ENCODE results near the gene ALX4.

ALX4 gene

GRCh38 chr11:44235765-44236201 lies 74.2 kb downstream of the ALX4 start:
- no peaks in the 10 kb centered on the region for H3K4me1 ChIP-seq (ENCODE audit: control insufficient read depth, insufficient read depth, low read length)
- no peaks in the 10 kb centered on the region for H3K9me3 ChIP-seq (ENCODE audit: control insufficient read depth, low read length)
- H3K9ac ChIP-seq (ENCODE audit: low read length) = no peak overlapping the region
- no peak overlapping the region for H3K4me3 ChIP-seq (ENCODE audit: low read length)
- no peaks in the 10 kb centered on the region for H3K27me3 ChIP-seq (ENCODE audit: control insufficient read depth, insufficient read depth, low read length)
- H3K36me3 ChIP-seq (ENCODE audit: control insufficient read depth, insufficient read depth, low read length) = no peaks in the 10 kb centered on the region

- Histone ChIP-seq H3K4me3 (ENCODE audit: low read length) (no peak overlapping the region), H3K9me3 (ENCODE audit: control insufficient read depth, low read length) (no peaks in the 10 kb centered on the region), H3K4me1 (ENCODE audit: control insufficient read depth, insufficient read depth, low read length) (no peaks in the 10 kb centered on the region), H3K9ac (ENCODE audit: low read length) (no peak overlapping the region), H3K36me3 (ENCODE audit: control insufficient read depth, insufficient read depth, low read length) (no peaks in the 10 kb centered on the region), H3K27me3 (ENCODE audit: control insufficient read depth, insufficient read depth, low read length) (no peaks in the 10 kb centered on the region)
Observed at GRCh38 chr11:44229624-44230023, 80.3 kb downstream of the ALX4 start.

GRCh38 chr11:44229098-44229497 lies 80.8 kb downstream of the ALX4 start:
- Histone ChIP-seq H3K4me1 (ENCODE audit: control insufficient read depth, insufficient read depth, low read length) (no peaks in the 10 kb centered on the region), H3K4me3 (ENCODE audit: low read length) (no peak overlapping the region), H3K36me3 (ENCODE audit: control insufficient read depth, insufficient read depth, low read length) (no peaks in the 10 kb centered on the region), H3K9me3 (ENCODE audit: control insufficient read depth, low read length) (no peaks in the 10 kb centered on the region), H3K9ac (ENCODE audit: low read length) (no peak overlapping the region), H3K27me3 (ENCODE audit: control insufficient read depth, insufficient read depth, low read length) (no peaks in the 10 kb centered on the region)

GRCh38 chr11:44228379-44228778 lies 81.6 kb downstream of the ALX4 start:
- no peaks in the 10 kb centered on the region for H3K36me3 ChIP-seq (ENCODE audit: control insufficient read depth, insufficient read depth, low read length)
- no peaks in the 10 kb centered on the region for H3K9me3 ChIP-seq (ENCODE audit: control insufficient read depth, low read length)
- H3K27me3 ChIP-seq (ENCODE audit: control insufficient read depth, insufficient read depth, low read length) = no peaks in the 10 kb centered on the region
- no peak overlapping the region for H3K9ac ChIP-seq (ENCODE audit: low read length)
- H3K4me1 ChIP-seq (ENCODE audit: control insufficient read depth, insufficient read depth, low read length) = no peaks in the 10 kb centered on the region
- H3K4me3 ChIP-seq (ENCODE audit: low read length) = no peak overlapping the region

- Histone ChIP-seq H3K36me3 (ENCODE audit: control insufficient read depth, insufficient read depth, low read length) (no peaks in the 10 kb centered on the region), H3K4me3 (ENCODE audit: low read length) (no peak overlapping the region), H3K27me3 (ENCODE audit: control insufficient read depth, insufficient read depth, low read length) (no peaks in the 10 kb centered on the region), H3K4me1 (ENCODE audit: control insufficient read depth, insufficient read depth, low read length) (no peaks in the 10 kb centered on the region), H3K9me3 (ENCODE audit: control insufficient read depth, low read length) (no peaks in the 10 kb centered on the region), H3K9ac (ENCODE audit: low read length) (no peak overlapping the region)
Observed at GRCh38 chr11:44226945-44227344, 83.0 kb downstream of the ALX4 start.

GRCh38 chr11:44226490-44226889 lies 83.4 kb downstream of the ALX4 start:
- H3K27me3 ChIP-seq (ENCODE audit: control insufficient read depth, insufficient read depth, low read length) = no peaks in the 10 kb centered on the region
- no peaks in the 10 kb centered on the region for H3K4me1 ChIP-seq (ENCODE audit: control insufficient read depth, insufficient read depth, low read length)
- H3K4me3 ChIP-seq (ENCODE audit: low read length) = no peak overlapping the region
- no peaks in the 10 kb centered on the region for H3K36me3 ChIP-seq (ENCODE audit: control insufficient read depth, insufficient read depth, low read length)
- H3K9me3 ChIP-seq (ENCODE audit: control insufficient read depth, low read length) = no peaks in the 10 kb centered on the region
- H3K9ac ChIP-seq (ENCODE audit: low read length) = no peak overlapping the region

GRCh38 chr11:44224867-44225501 lies 85.0 kb downstream of the ALX4 start:
- H3K9ac ChIP-seq (ENCODE audit: low read length) = no peak overlapping the region
- no peaks in the 10 kb centered on the region for H3K27me3 ChIP-seq (ENCODE audit: control insufficient read depth, insufficient read depth, low read length)
- H3K9me3 ChIP-seq (ENCODE audit: control insufficient read depth, low read length) = no peaks in the 10 kb centered on the region
- no peaks in the 10 kb centered on the region for H3K4me1 ChIP-seq (ENCODE audit: control insufficient read depth, insufficient read depth, low read length)
- H3K36me3 ChIP-seq (ENCODE audit: control insufficient read depth, insufficient read depth, low read length) = no peaks in the 10 kb centered on the region
- H3K4me3 ChIP-seq (ENCODE audit: low read length) = no peak overlapping the region

GRCh38 chr11:44223238-44223637 lies 86.7 kb downstream of the ALX4 start:
- no peaks in the 10 kb centered on the region for H3K4me1 ChIP-seq (ENCODE audit: control insufficient read depth, insufficient read depth, low read length)
- H3K27me3 ChIP-seq (ENCODE audit: control insufficient read depth, insufficient read depth, low read length) = no peaks in the 10 kb centered on the region
- no peaks in the 10 kb centered on the region for H3K9me3 ChIP-seq (ENCODE audit: control insufficient read depth, low read length)
- H3K36me3 ChIP-seq (ENCODE audit: control insufficient read depth, insufficient read depth, low read length) = no peaks in the 10 kb centered on the region
- no peak overlapping the region for H3K4me3 ChIP-seq (ENCODE audit: low read length)
- H3K9ac ChIP-seq (ENCODE audit: low read length) = no peak overlapping the region

- H3K4me3 ChIP-seq (ENCODE audit: low read length) = no peak overlapping the region
- no peaks in the 10 kb centered on the region for H3K9me3 ChIP-seq (ENCODE audit: control insufficient read depth, low read length)
- H3K27me3 ChIP-seq (ENCODE audit: control insufficient read depth, insufficient read depth, low read length) = no peaks in the 10 kb centered on the region
- no peaks in the 10 kb centered on the region for H3K36me3 ChIP-seq (ENCODE audit: control insufficient read depth, insufficient read depth, low read length)
- no peak overlapping the region for H3K9ac ChIP-seq (ENCODE audit: low read length)
- H3K4me1 ChIP-seq (ENCODE audit: control insufficient read depth, insufficient read depth, low read length) = no peaks in the 10 kb centered on the region
Observed at GRCh38 chr11:44221992-44222391, 87.9 kb downstream of the ALX4 start.

GRCh38 chr11:44221456-44221855 lies 88.5 kb downstream of the ALX4 start:
- Histone ChIP-seq H3K4me3 (ENCODE audit: low read length) (no peak overlapping the region), H3K4me1 (ENCODE audit: control insufficient read depth, insufficient read depth, low read length) (no peaks in the 10 kb centered on the region), H3K27me3 (ENCODE audit: control insufficient read depth, insufficient read depth, low read length) (no peaks in the 10 kb centered on the region), H3K9me3 (ENCODE audit: control insufficient read depth, low read length) (no peaks in the 10 kb centered on the region), H3K36me3 (ENCODE audit: control insufficient read depth, insufficient read depth, low read length) (no peaks in the 10 kb centered on the region), H3K9ac (ENCODE audit: low read length) (no peak overlapping the region)

- Histone ChIP-seq H3K9me3 (ENCODE audit: control insufficient read depth, low read length) (no peaks in the 10 kb centered on the region), H3K36me3 (ENCODE audit: control insufficient read depth, insufficient read depth, low read length) (no peaks in the 10 kb centered on the region), H3K27me3 (ENCODE audit: control insufficient read depth, insufficient read depth, low read length) (no peaks in the 10 kb centered on the region), H3K4me1 (ENCODE audit: control insufficient read depth, insufficient read depth, low read length) (no peaks in the 10 kb centered on the region), H3K9ac (ENCODE audit: low read length) (no peak overlapping the region), H3K4me3 (ENCODE audit: low read length) (no peak overlapping the region)
Observed at GRCh38 chr11:44219830-44220796, 89.8 kb downstream of the ALX4 start.

GRCh38 chr11:44217432-44217831 lies 92.5 kb downstream of the ALX4 start:
- H3K9ac ChIP-seq (ENCODE audit: low read length) = no peak overlapping the region
- H3K27me3 ChIP-seq (ENCODE audit: control insufficient read depth, insufficient read depth, low read length) = no peaks in the 10 kb centered on the region
- H3K36me3 ChIP-seq (ENCODE audit: control insufficient read depth, insufficient read depth, low read length) = no peaks in the 10 kb centered on the region
- H3K9me3 ChIP-seq (ENCODE audit: control insufficient read depth, low read length) = no peaks in the 10 kb centered on the region
- H3K4me3 ChIP-seq (ENCODE audit: low read length) = no peak overlapping the region
- no peaks in the 10 kb centered on the region for H3K4me1 ChIP-seq (ENCODE audit: control insufficient read depth, insufficient read depth, low read length)
